Limb (tissue), 2 donors: ENCODE results near the gene TFDP2.
A peak's percentile ranks its signal among the peaks of the same experiment; 100 is the strongest.
"Not testable (repeated sequence)": the region's sequence is repeated elsewhere in the genome, so short reads cannot be mapped to it uniquely, and the experiment has no call there.

Experiments used
- DNase-seq, 2 donors: peaks; one replicate each; pipeline ENCODE4 v3.0.0-alpha.2; 2016; ENCODE audit errors: extremely low spot score in 2 of 2

The TFDP2 gene

DNA sequence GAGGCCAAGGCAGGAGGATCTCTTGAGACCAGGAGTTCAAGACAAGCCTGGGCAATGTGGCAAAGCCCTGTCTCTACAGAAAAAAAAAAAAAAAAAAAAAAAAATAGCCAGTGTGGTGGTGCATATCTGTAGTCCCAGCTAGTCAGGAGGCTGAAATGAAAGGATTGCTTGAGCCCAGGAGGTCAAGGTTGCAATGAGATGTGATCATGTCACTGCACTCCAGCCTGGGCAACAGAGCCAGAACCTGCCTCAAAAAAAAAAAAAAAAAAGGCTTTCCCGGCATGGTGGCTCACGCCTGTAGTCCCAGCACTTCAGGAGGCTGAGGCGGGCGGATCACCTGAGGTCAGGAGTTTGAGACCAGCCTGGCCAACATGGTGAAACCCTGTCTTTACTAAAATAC lies 73.7 kb downstream of the TFDP2 start:
- DNase-seq, result not testable (repeated sequence)

DNA sequence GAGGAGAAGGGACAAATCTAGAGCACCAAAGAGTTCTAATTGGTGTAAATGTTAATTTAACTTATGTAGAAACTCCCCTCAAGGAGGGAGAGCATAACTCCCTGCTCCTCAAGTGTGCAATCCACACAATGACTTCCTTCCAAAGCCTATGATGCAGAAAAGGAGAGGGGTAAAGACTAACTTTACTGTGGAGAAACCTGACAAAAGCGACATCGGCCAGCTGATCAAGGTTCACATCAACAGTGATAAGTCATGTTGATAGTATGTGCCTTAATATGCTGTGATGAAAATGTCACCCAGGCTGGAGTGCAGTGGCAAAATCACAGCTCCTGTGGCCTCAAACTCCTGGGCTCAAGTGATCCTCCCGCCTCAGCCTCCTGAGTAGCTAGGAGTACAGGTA lies 76.5 kb downstream of the TFDP2 start:
- no peak for DNase-seq

DNA sequence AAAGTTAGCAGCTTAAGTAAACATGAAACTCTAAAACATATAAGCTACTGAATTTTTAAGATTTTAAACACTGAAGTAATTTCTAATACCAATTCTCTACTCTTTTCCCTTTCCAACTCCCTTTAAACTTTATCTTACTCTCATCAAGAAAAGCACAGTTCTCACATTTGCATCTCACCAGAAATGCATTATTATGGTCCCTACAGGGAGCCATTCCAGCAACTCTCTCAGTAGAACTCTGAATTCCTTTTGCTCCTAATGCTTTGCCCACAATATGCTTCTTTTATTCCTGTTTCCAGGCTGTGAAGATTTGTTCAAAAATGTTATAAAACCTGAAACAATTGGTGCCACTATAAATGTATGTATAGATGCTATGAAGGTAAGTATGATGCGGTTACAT lies 83.4 kb downstream of the TFDP2 start:
- no peak for DNase-seq

DNA sequence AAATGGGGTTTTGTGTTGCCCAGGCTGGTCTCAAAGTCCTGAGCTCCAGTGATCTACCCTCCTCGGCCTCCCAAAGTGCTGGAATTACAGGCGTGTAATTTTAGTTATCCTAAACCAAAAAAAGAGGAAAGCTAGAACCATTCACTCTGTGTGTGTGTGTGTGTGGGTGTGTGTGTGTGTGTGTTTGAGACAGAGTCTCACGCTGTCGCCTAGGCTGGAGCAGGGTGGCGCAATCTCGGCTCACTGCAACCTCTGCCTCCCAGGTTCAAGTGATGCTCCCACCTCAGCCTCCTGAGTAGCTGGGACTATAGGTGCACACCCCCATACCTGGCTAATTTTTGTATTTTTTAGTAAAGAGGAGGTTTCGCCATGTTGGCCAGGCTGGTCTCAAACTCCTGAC lies 84.0 kb downstream of the TFDP2 start:
- no peak for DNase-seq

DNA sequence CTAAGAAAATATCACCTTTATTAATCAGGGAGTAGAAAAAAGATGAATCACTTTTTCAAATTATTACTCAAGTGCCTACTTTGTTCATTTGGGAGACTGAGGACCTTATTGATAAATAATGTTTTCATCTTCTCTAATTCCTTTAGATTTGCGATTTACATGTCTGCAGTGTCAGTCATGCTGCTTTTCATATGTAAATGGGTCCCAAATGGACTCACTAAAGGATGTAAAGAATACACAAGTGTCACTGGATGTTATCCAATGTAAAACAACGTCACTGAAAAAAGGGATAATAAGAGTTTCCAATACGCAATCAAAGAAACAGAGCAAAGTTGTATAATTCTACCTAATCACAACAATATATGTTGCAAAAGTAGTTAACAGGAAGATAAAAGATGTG lies 84.9 kb downstream of the TFDP2 start:
- no peak for DNase-seq

DNA sequence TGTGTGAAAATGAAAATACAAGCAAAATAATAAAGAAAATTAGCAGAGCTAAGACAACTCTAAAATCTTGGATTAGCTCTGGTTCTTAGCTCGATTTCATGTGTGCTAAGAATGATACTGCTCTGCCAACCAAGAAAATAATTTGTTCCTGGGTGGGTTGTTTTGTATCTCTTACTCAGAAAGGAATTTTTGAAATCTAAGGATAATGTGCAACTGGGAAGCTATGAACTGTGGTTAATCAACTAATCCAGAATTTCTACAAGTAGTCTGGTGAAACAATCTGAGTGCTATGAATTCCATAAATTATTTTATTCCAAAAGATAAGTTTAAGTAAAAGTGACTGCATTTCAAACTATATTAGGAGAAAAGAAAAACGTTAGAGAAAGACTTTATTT lies 92.0 kb downstream of the TFDP2 start:
- DNase-seq, result peak in 1 of 2 donors; percentile 28

DNA sequence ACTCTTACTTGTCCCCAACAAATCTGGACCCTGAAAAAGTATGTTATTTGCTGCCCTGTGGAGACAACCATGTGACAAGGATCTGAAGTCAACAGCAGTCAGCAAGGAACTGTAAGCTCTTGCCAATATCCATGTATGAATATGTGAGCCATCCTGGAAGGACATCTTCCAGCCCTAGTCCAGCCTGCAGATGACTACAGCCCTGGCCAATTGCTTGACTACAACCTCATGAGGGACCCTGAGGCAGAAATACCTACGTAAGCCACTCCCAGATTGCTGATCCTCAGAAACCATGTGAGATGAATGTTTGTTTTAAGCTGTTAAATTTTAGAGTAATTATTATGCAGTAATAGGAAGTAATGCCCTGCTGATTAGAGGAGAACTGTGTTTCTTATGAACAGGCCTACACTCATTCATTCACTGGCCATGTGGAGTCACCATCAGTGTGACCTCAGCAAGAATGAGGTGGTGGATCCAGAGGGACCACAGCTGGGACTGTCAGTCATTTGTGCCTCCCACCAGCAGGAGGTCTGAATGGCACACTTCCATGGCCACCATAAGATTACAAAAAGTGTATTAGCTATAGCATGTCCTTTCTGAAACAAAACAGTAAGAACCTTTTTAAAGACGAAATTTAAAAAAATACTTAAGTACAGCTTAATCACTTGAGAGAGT lies 92.6 kb downstream of the TFDP2 start:
- peak in 1 of 2 donors; percentile 43 for DNase-seq

DNA sequence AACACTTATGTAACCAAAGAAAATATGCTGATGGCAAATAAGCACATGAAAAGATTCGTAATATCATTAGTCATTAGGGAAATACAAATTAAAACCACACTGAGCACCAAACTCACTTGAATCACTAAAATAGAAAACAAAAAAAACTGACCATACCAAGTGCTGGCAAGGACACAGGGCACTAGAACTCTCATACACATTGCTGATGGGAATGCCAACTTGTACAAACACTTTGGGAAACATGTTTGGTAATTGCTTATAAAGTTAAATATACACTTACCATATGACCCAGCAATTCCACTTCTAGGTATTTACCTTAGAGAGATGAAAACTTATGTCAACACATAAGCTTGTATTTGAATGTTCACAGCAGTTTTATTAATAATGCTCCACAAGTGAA lies 95.5 kb downstream of the TFDP2 start:
- DNase-seq, result no peak

DNA sequence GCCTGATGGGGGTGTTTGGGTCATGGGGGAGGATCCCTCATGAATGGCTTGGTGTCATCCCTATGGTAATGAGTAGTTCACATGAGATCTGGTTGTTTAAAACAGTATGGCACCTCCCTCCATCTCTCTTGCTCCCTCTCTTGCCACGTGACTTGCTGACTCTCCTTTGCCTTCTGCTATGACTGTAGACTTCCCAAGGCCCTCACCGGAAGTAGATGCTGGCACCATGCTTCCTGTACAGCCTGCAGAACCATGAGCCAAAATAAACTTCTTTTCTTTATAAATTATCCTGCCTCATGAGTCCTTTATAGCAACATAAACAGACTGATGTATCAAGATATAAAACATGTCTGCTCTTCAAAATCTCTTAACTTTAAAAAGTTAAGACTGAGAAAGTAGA lies 96.1 kb downstream of the TFDP2 start:
- DNase-seq, result no peak

DNA sequence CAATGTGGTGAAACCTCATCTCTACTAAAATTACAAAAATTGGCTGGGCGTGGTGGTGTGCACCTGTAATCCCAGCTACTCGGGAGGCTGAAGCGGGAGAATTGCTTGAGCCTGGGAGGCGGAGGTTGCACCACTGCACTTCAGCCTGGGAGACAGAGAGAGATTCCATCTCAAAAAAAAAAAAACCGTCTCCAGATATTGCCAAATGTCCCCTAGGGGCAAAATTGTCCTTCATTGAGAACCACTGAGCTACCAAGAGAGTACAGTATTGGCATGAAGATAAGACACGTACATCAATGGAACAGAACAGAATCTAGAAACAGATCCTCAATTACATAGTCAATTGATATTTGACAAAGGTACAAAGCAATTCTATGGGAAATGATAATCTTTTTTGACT lies 98.0 kb downstream of the TFDP2 start:
- no peak for DNase-seq

DNA sequence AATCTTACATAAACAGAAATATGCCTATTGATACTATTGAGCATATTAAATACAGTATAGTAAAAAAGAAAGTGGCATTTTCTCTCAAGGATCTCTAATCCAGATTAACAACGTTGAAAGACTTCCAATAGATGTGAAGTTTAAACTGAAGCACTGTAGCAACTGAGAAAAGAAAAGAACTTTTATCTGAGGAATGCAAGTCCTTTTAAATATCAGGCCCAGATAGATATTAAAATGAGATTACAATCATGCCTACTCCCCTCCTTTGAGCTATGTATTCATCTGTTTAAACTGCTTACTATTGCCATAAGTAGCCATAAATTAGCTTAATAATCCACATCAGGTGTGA lies 102.3 kb downstream of the TFDP2 start:
- no peak for DNase-seq

DNA sequence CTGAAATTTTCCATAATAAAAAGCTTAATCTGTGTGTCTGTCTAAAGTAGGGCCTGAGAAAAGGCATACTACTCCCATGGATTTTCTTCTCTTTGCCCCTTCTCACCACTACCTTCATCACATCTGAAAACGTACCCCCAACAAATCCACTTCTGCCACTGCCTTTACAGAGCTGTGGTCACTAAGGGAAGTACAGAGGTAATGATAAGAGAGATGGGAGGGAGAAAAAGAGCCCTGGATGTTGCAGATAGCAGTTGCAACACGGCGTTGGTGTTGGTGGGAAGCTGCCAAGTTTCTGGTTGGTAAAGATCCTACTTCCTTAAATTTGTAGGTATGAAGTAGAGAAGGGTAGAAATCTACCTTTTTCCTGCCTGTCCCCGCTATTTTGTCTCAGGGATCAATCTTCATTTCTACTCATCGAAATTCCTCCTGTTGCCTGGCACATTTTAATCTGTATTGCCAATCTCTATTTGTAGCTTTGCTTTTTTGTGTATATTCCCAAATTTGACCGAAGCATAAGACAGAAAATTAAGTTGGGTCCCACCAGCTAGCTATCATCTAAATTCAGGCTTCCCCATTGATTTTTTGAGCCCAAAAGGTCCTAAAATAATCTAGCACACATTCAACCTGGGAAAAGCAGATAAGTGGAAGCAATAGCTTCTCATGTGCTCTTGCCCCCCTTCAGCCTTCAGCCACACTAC lies 102.9 kb downstream of the TFDP2 start:
- no peak for DNase-seq

DNA sequence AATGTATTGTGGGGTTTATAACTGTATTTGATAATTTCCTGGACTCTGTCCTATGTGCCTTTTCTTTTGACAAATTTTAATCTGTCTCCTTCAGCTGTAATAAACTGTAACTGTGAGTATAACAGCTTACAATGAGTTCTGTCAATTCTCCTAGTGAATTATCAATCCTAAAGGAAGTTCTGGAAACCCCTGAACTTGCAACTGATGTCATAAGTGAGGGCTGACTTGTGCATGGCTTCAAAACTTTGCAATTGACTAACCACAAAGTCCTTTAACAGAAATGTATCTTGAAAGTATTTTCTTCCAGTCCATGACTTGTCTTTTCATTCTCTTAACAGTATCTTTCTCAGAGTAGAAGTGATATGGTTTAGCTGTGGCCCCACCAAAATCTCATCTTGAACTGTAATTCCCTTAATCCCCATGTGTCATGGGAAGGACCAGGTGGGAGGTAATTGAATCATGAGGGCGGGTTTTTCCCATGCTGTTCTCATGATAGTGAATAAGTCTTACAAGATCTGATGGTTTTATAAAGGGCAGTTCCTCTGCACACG lies 108.3 kb downstream of the TFDP2 start:
- no peak for DNase-seq

DNA sequence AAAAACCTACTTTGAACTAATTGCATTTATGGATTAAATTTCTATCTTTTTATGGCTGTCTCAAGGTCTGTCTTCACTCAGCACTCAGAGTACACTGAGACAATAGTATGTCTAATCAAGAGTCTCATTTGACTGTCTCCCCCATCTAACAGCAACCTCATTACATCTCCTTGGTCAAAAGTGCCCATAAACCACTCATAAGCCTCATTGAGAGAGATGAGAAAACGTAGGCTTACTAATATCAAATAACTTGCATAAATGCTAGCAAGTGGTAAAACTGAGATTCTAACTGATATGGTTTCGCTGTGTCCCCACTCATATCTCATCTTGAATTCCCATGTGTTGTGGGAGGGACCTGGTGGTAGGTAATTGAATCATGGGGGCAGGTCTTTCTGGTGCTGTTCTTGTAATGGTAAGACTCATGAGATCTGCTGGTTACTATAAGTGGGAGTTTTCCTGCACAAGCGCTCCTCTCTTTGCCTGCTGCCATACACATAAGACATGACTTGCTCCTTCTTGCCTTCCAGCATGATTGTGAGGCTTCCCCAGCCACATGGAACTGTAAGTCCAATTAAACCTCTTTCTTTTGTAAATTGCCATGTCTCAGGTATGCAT lies 113.9 kb downstream of the TFDP2 start:
- no peak for DNase-seq

DNA sequence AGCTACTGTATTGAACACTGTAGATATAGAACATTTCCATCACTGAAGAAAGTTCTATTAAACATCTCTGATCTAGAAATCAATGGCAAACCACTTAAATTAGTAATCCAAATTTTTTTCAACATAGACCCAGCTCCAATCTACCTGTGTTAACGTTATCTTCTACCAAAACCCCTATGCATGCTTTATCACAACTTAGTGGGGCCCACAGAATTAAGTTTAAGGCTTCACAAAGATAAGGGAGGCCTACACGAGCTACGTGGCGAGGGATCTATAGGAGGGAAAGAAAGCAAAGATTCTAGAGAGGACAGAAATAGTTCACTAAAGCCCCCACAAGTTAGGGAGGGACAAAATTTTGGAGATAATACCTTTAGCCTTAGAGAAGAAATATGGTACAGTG lies 116.1 kb downstream of the TFDP2 start:
- no peak for DNase-seq

DNA sequence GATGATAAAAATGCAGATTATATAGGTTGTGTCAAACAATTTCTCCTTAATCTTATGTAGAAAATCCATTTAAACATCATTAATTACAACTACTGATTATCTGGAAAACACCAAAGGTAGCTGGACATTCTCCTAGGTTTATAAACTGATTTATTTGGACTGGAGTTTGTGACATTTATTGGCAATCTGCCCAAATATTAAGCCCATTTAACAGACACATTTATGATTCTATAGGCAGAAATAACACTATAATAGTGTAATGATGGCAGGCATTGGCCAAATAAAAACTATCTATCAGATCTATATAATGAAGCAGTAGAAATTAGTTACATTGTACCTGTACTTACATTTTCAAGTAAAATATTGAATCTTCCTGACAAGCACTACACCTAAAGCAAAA lies 117.8 kb downstream of the TFDP2 start:
- DNase-seq, result no peak

DNA sequence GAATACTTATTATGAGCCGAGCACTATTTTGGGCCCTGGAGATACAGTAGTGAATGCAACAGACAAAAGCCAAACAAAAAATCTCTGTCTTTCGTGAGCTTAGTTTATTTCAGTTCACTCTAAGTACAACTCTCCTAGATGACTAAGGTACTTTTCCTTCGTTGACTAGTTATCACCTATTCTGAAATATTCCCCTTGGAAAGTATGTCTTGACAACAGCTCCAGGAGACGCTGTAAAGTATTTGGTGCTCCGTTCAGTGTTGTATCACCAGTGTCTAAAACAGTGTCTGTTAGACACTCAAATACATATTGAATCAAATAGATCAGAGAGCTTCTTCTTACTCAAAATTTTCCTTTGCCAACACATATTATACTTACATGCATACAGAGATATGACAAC lies 119.6 kb downstream of the TFDP2 start:
- no peak for DNase-seq

DNA sequence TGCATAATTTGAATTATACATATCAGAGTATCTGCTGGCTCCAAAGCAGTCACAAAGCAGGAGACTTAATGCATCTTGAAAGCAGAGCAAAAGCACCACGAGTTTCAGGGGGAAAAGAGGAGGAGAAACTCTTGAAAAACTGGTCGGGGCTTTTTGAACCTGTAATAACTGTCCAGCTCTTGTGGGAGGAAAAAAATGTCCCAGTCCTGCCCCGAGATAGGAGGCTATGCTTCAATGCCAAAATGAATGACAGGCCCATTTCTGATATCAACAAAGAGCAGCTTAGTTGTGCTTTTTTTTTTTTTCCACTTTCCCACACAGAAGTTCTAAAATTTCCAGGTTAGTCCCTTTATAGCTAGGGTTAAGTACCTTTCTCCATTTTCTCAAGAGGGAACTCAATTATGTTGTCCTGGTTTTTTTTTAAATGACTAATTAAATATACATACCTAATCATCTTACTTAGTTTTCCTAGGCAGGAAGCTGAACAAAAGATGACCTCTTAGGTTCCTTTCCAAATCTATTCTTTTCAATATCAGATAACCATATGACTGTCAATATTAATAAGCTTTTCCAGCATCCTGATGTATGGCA lies 120.2 kb downstream of the TFDP2 start:
- no peak for DNase-seq

DNA sequence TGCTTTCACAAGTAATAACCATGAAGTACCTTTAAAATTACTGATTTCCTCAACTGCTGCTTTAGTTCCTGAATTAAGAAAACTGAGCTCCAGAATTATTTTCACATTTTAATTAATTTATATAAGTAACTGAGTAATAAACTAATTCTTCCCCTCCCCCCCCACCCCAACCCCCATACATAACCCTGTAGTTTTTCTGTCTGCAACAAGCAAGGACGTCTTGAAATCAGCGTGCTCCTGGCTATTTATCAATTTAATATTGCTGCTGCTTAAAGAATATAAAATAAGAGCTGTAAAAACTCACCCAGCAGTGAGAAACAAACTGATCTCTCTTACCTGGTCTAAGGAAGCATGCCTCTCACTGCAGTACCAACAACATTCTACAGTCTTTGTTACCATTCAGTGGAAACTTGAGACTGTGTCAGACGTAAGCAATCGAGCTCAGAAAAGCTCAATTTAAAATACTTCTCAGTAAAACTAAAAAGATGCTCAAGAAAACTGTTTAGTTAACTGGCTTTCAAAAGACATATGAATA lies 121.0 kb downstream of the TFDP2 start:
- peak in 1 of 2 donors; percentile 79 for DNase-seq

DNA sequence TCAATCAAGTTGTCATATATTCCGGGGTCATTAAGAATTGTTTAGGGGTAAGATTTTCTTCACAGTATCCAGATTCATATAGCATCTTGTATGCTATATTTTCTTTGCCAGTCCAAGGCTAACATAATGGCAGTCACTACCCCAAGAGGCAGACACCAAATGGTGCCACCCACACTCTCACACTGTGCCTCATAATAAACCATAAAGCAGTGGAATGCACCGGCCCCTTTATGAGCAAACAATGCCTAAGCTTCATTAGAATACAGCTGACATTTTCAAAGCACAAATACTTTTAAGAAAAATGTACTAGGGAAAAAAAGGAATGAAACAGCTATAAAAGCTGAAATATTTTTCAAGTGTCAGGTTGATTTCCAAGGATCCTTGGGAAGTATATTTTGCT lies 121.6 kb downstream of the TFDP2 start:
- no peak for DNase-seq

DNA sequence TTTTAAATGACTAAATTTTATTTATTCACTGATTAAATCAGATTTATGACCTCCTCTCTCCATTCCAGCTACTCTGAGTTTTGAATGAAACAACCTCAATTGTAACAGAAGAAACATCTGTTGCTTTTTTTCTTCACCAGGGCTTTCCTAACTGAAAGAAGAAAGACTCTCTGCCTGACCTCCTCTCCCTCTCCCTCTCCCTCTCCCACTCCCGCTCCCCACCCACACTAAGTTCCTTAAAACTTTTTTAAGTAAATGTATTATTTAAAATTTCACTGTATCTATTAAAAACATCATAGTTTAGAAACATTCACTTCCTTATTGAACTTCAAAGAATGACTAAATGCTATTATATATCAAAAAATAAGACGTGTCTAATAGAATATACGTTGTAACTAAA lies 122.0 kb downstream of the TFDP2 start:
- peak in 1 of 2 donors; percentile 29 for DNase-seq

DNA sequence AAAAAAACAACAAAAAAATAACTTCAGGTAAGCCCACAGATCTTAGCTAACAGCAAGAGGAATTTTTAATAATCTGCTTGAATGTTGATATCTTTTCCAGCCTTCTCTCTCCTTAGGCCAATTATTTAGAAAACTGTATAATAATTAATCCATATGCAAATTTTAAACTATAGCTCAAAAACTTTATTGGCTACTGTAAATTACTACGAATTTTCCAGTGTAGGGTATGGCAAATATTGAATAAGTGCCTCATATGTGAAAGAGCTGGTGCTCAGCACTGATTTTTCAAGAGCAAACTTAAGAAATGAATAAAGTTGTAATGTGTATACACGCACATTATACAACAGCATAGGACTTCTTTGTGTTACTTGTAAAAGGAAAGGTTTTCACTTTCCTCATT lies 123.0 kb downstream of the TFDP2 start:
- no peak for DNase-seq
